SU-DHL-6 (cell line): ENCODE measurements around the gene LSM3.

Experiments
- EZH2phosphoT487 ChIP-seq: fragments of 200-600 bp; sonication (generic), shearing (Covaris generic); conservative IDR thresholded peaks from 2 replicates; pipeline ENCODE4 v1.6.1; 2018; ENCODE audit warnings: mild to moderate bottlenecking, antibody characterized with exemption, low read length, moderate library complexity, mixed read lengths
- TF ChIP-seq, protein P1 (sequence below): fragments of 200-600 bp; sonication (generic); IDR thresholded peaks from one replicate; pipeline ENCODE4 v1.5.1; 2017; ENCODE audit warnings: antibody characterized with exemption, mild to moderate bottlenecking, low read length, moderate library complexity; ENCODE audit not compliant: insufficient read depth, poor library complexity, severe bottlenecking

GRCh38 chr3:14146381-14147065 is 32.1 kb upstream of the LSM3 start:
- TF ChIP-seq, protein P1, sequence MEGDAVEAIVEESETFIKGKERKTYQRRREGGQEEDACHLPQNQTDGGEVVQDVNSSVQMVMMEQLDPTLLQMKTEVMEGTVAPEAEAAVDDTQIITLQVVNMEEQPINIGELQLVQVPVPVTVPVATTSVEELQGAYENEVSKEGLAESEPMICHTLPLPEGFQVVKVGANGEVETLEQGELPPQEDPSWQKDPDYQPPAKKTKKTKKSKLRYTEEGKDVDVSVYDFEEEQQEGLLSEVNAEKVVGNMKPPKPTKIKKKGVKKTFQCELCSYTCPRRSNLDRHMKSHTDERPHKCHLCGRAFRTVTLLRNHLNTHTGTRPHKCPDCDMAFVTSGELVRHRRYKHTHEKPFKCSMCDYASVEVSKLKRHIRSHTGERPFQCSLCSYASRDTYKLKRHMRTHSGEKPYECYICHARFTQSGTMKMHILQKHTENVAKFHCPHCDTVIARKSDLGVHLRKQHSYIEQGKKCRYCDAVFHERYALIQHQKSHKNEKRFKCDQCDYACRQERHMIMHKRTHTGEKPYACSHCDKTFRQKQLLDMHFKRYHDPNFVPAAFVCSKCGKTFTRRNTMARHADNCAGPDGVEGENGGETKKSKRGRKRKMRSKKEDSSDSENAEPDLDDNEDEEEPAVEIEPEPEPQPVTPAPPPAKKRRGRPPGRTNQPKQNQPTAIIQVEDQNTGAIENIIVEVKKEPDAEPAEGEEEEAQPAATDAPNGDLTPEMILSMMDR: no peak
- TF ChIP-seq EZH2phosphoT487: no peak
